ENCODE data around the gene SNX11.

The SNX11 gene

GRCh38 chr17:48144976-48145798, 37.6 kb downstream of the SNX11 start:
- no peak for DNase-seq
- peaks cover 92% of the 10 kb centered on the region for H3K27me3 ChIP-seq
- H3K9me3 ChIP-seq: no peaks in the 10 kb centered on the region

GRCh38 chr17:48148029-48148770, 40.6 kb downstream of the SNX11 start:
- Histone ChIP-seq H3K4me1 (peaks cover 5% of the 10 kb centered on the region; the same call in 1 of the 2 replicates), H3K27me3 (peaks cover 93% of the 10 kb centered on the region), H3K9me3 (no peaks in the 10 kb centered on the region), H3K36me3 (no peaks in the 10 kb centered on the region), H3K4me3 (ENCODE audit: low read depth, low read length) (no peak overlapping the region)
- TF ChIP-seq CTCF (IDR thresholded peaks at IDR 0.05; ENCODE audit: low read depth, low read length): no peak
- DNase-seq: no peak

More at GRCh38 chr17:48144976-48145798, 37.6 kb downstream of the SNX11 start:
- no peak for TF ChIP-seq CTCF (IDR thresholded peaks at IDR 0.05; ENCODE audit: low read depth, low read length)
- H3K4me3 ChIP-seq (ENCODE audit: low read depth, low read length): no peak overlapping the region
- peaks cover 5% of the 10 kb centered on the region; the same call in 1 of the 2 replicates for H3K4me1 ChIP-seq
- no peaks in the 10 kb centered on the region for H3K36me3 ChIP-seq

GRCh38 chr17:48148854-48149786, 41.6 kb downstream of the SNX11 start:
- Histone ChIP-seq H3K4me3 (ENCODE audit: low read depth, low read length) (no peak overlapping the region), H3K36me3 (no peaks in the 10 kb centered on the region), H3K9me3 (no peaks in the 10 kb centered on the region), H3K27me3 (peaks cover 91% of the 10 kb centered on the region), H3K4me1 (peaks cover 5% of the 10 kb centered on the region; the same call in 1 of the 2 replicates)
- no peak for DNase-seq
- no peak for TF ChIP-seq CTCF (IDR thresholded peaks at IDR 0.05; ENCODE audit: low read depth, low read length)

GRCh38 chr17:48149787-48150463, 42.4 kb downstream of the SNX11 start:
- H3K9me3 ChIP-seq: no peaks in the 10 kb centered on the region
- peaks cover 92% of the 10 kb centered on the region for H3K27me3 ChIP-seq
- no peak for TF ChIP-seq CTCF (IDR thresholded peaks at IDR 0.05; ENCODE audit: low read depth, low read length)
- H3K4me3 ChIP-seq (ENCODE audit: low read depth, low read length): no peak overlapping the region
- H3K4me1 ChIP-seq: peaks cover 5% of the 10 kb centered on the region; the same call in 1 of the 2 replicates
- DNase-seq: no peak
- H3K36me3 ChIP-seq: no peaks in the 10 kb centered on the region

GRCh38 chr17:48150597-48151001, 43.0 kb downstream of the SNX11 start:
- DNase-seq: no peak
- Histone ChIP-seq H3K27me3 (peaks cover 96% of the 10 kb centered on the region), H3K36me3 (no peaks in the 10 kb centered on the region), H3K4me1 (peaks cover 5% of the 10 kb centered on the region; the same call in 1 of the 2 replicates), H3K9me3 (no peaks in the 10 kb centered on the region), H3K4me3 (ENCODE audit: low read depth, low read length) (no peak overlapping the region)
- no peak for TF ChIP-seq CTCF (IDR thresholded peaks at IDR 0.05; ENCODE audit: low read depth, low read length)
